HepG2 (cell line): ENCODE measurements around the gene THADA.

Experiments
- NFIC ChIP-seq: IDR thresholded peaks from 2 replicates; pipeline ENCODE4 v1.6.1; 2012; ENCODE audit warnings: mild to moderate bottlenecking, low read length, inconsistent platforms
- ZSCAN29 ChIP-seq: sonication (generic); formaldehyde crosslinking; conservative IDR thresholded peaks from 2 replicates; pipeline ENCODE4 v1.4.0; 2020; ENCODE audit warnings: mild to moderate bottlenecking, missing genetic modification reagents
- TF ChIP-seq, protein P1 (sequence below): sonication (generic); formaldehyde crosslinking; IDR thresholded peaks from 2 replicates; pipeline ENCODE4 v1.4.0; 2020; ENCODE audit warnings: mild to moderate bottlenecking, missing genetic modification reagents
- TF ChIP-seq, protein P2 (sequence below): sonication (generic); formaldehyde crosslinking; IDR thresholded peaks from 2 replicates; pipeline ENCODE4 v1.5.0; 2020; ENCODE audit warnings: mild to moderate bottlenecking, missing genetic modification reagents, moderate library complexity

DNA sequence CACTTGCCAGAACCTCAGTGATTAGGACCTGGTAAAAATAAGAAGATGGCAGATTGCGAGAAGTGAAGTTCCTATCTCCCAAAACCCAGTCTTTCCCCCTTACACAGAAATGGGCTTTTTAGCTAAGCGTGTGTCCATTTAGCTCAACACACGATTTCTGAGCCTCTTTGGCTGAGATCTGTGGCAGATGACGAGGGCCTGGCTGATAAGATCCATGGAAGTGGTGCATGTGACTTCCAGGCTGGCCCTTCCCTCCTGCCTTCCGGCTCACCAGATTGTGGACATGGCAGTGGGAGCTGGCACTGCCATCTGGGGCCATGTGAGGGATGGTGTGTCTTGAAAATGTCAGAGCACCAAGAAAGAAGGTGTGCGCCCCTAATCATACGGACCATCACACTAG, 328.5 kb downstream of the THADA start:
- TF ChIP-seq, protein P1, sequence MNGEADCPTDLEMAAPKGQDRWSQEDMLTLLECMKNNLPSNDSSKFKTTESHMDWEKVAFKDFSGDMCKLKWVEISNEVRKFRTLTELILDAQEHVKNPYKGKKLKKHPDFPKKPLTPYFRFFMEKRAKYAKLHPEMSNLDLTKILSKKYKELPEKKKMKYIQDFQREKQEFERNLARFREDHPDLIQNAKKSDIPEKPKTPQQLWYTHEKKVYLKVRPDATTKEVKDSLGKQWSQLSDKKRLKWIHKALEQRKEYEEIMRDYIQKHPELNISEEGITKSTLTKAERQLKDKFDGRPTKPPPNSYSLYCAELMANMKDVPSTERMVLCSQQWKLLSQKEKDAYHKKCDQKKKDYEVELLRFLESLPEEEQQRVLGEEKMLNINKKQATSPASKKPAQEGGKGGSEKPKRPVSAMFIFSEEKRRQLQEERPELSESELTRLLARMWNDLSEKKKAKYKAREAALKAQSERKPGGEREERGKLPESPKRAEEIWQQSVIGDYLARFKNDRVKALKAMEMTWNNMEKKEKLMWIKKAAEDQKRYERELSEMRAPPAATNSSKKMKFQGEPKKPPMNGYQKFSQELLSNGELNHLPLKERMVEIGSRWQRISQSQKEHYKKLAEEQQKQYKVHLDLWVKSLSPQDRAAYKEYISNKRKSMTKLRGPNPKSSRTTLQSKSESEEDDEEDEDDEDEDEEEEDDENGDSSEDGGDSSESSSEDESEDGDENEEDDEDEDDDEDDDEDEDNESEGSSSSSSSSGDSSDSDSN (CRISPR knock-in tag) = no peak
- TF ChIP-seq, protein P2, sequence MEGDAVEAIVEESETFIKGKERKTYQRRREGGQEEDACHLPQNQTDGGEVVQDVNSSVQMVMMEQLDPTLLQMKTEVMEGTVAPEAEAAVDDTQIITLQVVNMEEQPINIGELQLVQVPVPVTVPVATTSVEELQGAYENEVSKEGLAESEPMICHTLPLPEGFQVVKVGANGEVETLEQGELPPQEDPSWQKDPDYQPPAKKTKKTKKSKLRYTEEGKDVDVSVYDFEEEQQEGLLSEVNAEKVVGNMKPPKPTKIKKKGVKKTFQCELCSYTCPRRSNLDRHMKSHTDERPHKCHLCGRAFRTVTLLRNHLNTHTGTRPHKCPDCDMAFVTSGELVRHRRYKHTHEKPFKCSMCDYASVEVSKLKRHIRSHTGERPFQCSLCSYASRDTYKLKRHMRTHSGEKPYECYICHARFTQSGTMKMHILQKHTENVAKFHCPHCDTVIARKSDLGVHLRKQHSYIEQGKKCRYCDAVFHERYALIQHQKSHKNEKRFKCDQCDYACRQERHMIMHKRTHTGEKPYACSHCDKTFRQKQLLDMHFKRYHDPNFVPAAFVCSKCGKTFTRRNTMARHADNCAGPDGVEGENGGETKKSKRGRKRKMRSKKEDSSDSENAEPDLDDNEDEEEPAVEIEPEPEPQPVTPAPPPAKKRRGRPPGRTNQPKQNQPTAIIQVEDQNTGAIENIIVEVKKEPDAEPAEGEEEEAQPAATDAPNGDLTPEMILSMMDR (CRISPR knock-in tag) = no peak
- no peak for TF ChIP-seq ZSCAN29 (CRISPR knock-in tag)
- TF ChIP-seq NFIC = no peak
